GM10266 (cell line): ENCODE measurements around the gene ATRNL1.
"Not testable (repeated sequence)": the region's sequence is repeated elsewhere in the genome, so short reads cannot be mapped to it uniquely, and the experiment has no call there.

Experiments used
- DNase-seq: peaks from one replicate; pipeline ENCODE4 v3.0.0; 2012; ENCODE audit errors: extremely low spot score
- CTCF ChIP-seq: IDR thresholded peaks from 2 replicates; pipeline ENCODE4 v1.5.1; 2012; ENCODE audit warnings: mild to moderate bottlenecking, low read depth; ENCODE audit not compliant: control insufficient read depth, insufficient read depth; ENCODE audit errors: missing control alignments

ATRNL1 gene

GRCh38 chr10:115456812-115457211 lies 363.6 kb downstream of the ATRNL1 start:
- DNase-seq = no peak
- no peak for TF ChIP-seq CTCF

DNA sequence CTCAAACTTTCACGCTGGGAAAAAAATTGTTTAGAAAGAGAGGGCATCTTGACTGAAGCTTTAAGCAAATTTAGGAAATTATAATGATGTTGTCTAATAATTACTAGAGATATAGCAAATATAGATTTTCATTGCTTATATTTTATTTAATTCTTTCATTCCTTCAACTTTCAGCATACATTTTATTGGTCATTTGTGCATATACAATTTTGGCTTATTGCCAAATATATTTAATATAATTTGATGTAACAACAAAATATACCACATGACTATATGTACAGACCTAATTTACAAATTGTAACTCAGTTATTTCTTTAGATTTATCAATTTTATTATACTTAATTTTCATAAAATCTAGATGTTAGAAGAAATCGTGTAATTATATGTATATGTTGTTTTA lies 390.1 kb downstream of the ATRNL1 start:
- TF ChIP-seq CTCF = no peak
- DNase-seq = no peak

- no peak for TF ChIP-seq CTCF
- DNase-seq = no peak
Measured at GRCh38 chr10:115491526-115492140, 398.5 kb downstream of the ATRNL1 start.

DNA sequence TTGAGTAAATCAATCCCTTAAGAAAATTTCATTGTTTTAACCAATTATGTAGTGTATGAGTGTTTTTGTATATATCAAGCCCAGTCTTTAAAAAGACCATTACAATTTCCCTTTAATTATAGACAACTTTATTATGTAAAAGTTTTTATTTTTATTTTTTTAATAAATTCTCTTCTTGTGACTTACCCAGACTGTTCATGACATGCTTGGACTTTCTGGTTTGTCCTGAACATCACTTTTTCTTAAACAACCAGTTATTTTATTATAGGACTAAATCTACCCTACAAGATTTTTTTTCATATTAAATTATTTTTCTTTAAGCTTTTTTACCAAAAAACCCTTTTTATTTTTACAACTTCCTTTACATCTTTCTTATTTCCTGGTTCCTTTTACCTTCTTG lies 410.4 kb downstream of the ATRNL1 start:
- DNase-seq = no peak

GRCh38 chr10:115514895-115515294 lies 421.7 kb downstream of the ATRNL1 start:
- no peak for DNase-seq
- TF ChIP-seq CTCF = no peak

More for the DNA sequence above, 410.4 kb downstream of the ATRNL1 start:
- no peak for TF ChIP-seq CTCF

DNA sequence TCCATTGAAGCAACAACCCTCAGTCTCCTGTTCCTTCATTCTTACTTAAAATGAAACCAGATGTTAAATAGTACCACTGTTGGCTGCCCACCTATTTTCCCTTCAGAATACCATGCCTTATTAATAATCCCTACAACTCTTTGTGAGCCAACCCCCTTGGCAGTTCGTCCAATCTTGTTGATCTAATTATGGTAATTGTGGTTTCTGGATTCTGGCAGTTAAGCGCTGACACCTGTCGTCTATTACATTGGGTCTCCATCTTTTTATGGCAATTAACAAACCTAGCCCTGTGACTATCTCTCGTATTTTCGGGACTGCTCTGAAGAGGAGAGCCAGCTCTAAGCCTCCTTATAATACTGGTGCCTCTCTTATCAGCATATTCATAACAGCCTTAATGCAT lies 432.0 kb downstream of the ATRNL1 start:
- no peak for TF ChIP-seq CTCF
- no peak for DNase-seq

GRCh38 chr10:115527682-115528081 lies 434.5 kb downstream of the ATRNL1 start:
- DNase-seq = not testable (repeated sequence)

DNA sequence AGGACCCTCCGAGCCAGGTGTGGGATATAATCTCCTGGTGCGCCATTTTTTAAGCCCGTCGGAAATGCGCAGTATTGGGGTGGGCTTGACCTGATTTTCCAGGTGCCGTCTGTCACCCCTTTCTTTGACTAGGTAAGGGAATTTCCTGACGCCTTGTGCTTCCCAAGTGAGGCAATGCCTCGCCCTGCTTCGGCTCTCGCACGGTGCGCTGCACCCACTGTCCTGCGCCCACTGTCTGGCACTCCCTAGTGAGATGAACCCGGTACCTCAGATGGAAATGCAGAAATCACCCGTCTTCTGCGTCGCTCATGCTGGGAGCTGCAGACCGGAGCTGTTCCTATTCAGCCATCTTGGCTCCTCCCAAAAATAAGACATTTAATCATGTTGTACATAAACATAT lies 443.2 kb downstream of the ATRNL1 start:
- DNase-seq = not testable (repeated sequence)
